IMR-90 (cell line): ENCODE results near the gene SIGLEC9. TPM values are rescaled to one million over a fixed set of nuclear protein-coding genes. Genes with fewer than 3 reads are reported as not detected.
A peak's percentile ranks its signal among the peaks of the same experiment; 100 is the strongest.

Source experiments
- ATAC-seq: fragments of 200-7000 bp; cut with Tn5 transposase; 2 replicates; pipeline ENCODE4 v1.9.1; 2020; ENCODE audit warnings: low read depth, mild to moderate bottlenecking, moderate library complexity
- BruUV-seq: library from RNA; stranded (reverse); fragments of 400-500 nt; replicated peaks from 2 replicates; lab custom pipeline; 2021; lab: Mats Ljungman, UMichigan
- CTCF ChIA-PET: fragments of 300-600 bp; formaldehyde crosslinking; extraction: SDS; loops from one replicate; lab custom pipeline; 2021; ENCODE audit warnings: antibody characterized with exemption; lab: Yijun Ruan, JAX
- POLR2A ChIA-PET: fragments of 300-600 bp; sonication (Branson Sonifier 250); formaldehyde crosslinking; loops from one replicate; lab custom pipeline; 2022; ENCODE audit warnings: antibody characterized with exemption; ENCODE audit not compliant: unreplicated experiment; lab: Charles Lee
- DNase-seq: peaks from one replicate; pipeline ENCODE4 v3.0.0; 2013
- H2AFZ ChIP-seq: replicated peaks from 2 replicates; pipeline ENCODE3; 2013; ENCODE audit warnings: low read length, mild to moderate bottlenecking; ENCODE audit not compliant: poor library complexity
- H2AK5ac ChIP-seq: 2 replicates; pipeline ENCODE4 v1.6.1; 2013; ENCODE audit warnings: low read depth, low read length, inconsistent platforms
- H2AK9ac ChIP-seq: replicated peaks from 2 replicates; pipeline ENCODE3; 2013; ENCODE audit warnings: mild to moderate bottlenecking, low read depth, low read length, moderate library complexity; ENCODE audit not compliant: poor library complexity
- H2BK120ac ChIP-seq: 2 replicates; pipeline ENCODE4 v1.6.1; 2013; ENCODE audit warnings: low read depth, low read length, inconsistent platforms
- H2BK15ac ChIP-seq: 3 replicates; pipeline ENCODE4 v1.6.1; 2013; ENCODE audit warnings: low read depth, low read length, inconsistent platforms
- H2BK20ac ChIP-seq: 2 replicates; pipeline ENCODE4 v1.6.1; 2013; ENCODE audit warnings: low read depth, mild to moderate bottlenecking, inconsistent platforms, low read length, moderate library complexity
- H2BK5ac ChIP-seq: 2 replicates; pipeline ENCODE4 v1.6.1; 2013; ENCODE audit warnings: mild to moderate bottlenecking, low read depth, low read length, inconsistent platforms; ENCODE audit not compliant: poor library complexity, severe bottlenecking
- H3K14ac ChIP-seq: replicated peaks from 2 replicates; pipeline ENCODE4 v1.6.1; 2013; ENCODE audit warnings: low read depth, low read length, inconsistent platforms
- H3K18ac ChIP-seq: 2 replicates; pipeline ENCODE4 v1.6.1; 2013; ENCODE audit warnings: low read depth, low read length, control low read depth
- H3K23ac ChIP-seq: 2 replicates; pipeline ENCODE4 v1.6.1; 2013; ENCODE audit warnings: low read depth, low read length, inconsistent platforms
- H3K27ac ChIP-seq: 2 replicates; pipeline ENCODE4 v1.5.1; 2013; ENCODE audit warnings: mild to moderate bottlenecking, control low read depth, low read length; ENCODE audit not compliant: insufficient read depth
- H3K27me3 ChIP-seq: 2 replicates; pipeline ENCODE4 v1.6.1; 2013; ENCODE audit warnings: low read length; ENCODE audit not compliant: control insufficient read depth, insufficient read depth
- H3K36me3 ChIP-seq: 2 replicates; pipeline ENCODE4 v1.6.1; 2013; ENCODE audit warnings: low read length, mixed read lengths; ENCODE audit not compliant: control insufficient read depth, insufficient read depth
- H3K4ac ChIP-seq: 2 replicates; pipeline ENCODE4 v1.6.1; 2013; ENCODE audit warnings: low read depth, low read length, inconsistent platforms
- H3K4me1 ChIP-seq: 2 replicates; pipeline ENCODE4 v1.6.1; 2013; ENCODE audit warnings: low read length, mixed read lengths; ENCODE audit not compliant: control insufficient read depth, insufficient read depth
- H3K4me2 ChIP-seq: 2 replicates; pipeline ENCODE4 v1.6.1; 2013; ENCODE audit warnings: low read depth, mild to moderate bottlenecking, control low read depth, low read length, moderate library complexity
- H3K4me3 ChIP-seq: 2 replicates; pipeline ENCODE4 v1.5.1; 2013; ENCODE audit warnings: low read depth, mild to moderate bottlenecking, control low read depth, low read length, moderate library complexity; ENCODE audit not compliant: insufficient read depth
- H3K56ac ChIP-seq: 2 replicates; pipeline ENCODE4 v1.6.1; 2013; ENCODE audit warnings: low read length, inconsistent platforms; ENCODE audit not compliant: insufficient read depth; ENCODE audit errors: extremely low read depth
- H3K79me1 ChIP-seq, 2 experiments: 2 replicates each; pipeline ENCODE4 v1.6.1; 2013; ENCODE audit warnings: low read length in 2 of 2, inconsistent platforms in 1 of 2, low read depth in 1 of 2
- H3K9ac ChIP-seq: 2 replicates; pipeline ENCODE4 v1.6.1; 2013; ENCODE audit warnings: low read depth, low read length, control low read depth
- H3K9me1 ChIP-seq: 2 replicates; pipeline ENCODE4 v1.6.1; 2013; ENCODE audit warnings: low read length, inconsistent platforms; ENCODE audit not compliant: insufficient read depth
- H3K9me3 ChIP-seq: 2 replicates; pipeline ENCODE4 v1.6.1; 2013; ENCODE audit warnings: low read length; ENCODE audit not compliant: control insufficient read depth, insufficient read depth
- H4K20me1 ChIP-seq: 2 replicates; pipeline ENCODE4 v1.6.1; 2013; ENCODE audit warnings: low read length, inconsistent platforms; ENCODE audit not compliant: insufficient read depth
- H4K5ac ChIP-seq: 2 replicates; pipeline ENCODE4 v1.6.1; 2013; ENCODE audit warnings: mild to moderate bottlenecking, low read depth, low read length, control low read depth
- H4K8ac ChIP-seq, 2 experiments: 2 replicates each; pipeline ENCODE4 v1.6.1; 2013; ENCODE audit warnings: low read depth in 2 of 2, low read length in 2 of 2, control low read depth in 1 of 2, inconsistent platforms in 1 of 2
- H4K91ac ChIP-seq: 2 replicates; pipeline ENCODE4 v1.6.1; 2013; ENCODE audit warnings: low read depth, low read length, inconsistent platforms; ENCODE audit not compliant: insufficient read depth
- CEBPB ChIP-seq: IDR thresholded peaks from 2 replicates; pipeline ENCODE4 v1.6.1; 2012; ENCODE audit warnings: low read depth, low read length, improper control_type of control experiment
- CHD1 ChIP-seq: IDR thresholded peaks from 2 replicates; pipeline ENCODE4 v1.6.1; 2012; ENCODE audit warnings: low read depth, low read length, improper control_type of control experiment
- FOS ChIP-seq: fragments of 150-350 bp; IDR thresholded peaks from 2 replicates; pipeline ENCODE4 v1.6.1; 2016; ENCODE audit warnings: low read depth, low read length
- MAFK ChIP-seq: IDR thresholded peaks from 2 replicates; pipeline ENCODE4 v1.6.1; 2012; ENCODE audit warnings: low read depth, low read length, improper control_type of control experiment
- MAZ ChIP-seq: IDR thresholded peaks from 2 replicates; pipeline ENCODE4 v1.6.1; 2012; ENCODE audit warnings: low read depth, mild to moderate bottlenecking, low read length, improper control_type of control experiment, moderate library complexity, borderline replicate concordance
- MXI1 ChIP-seq: IDR thresholded peaks from 2 replicates; pipeline ENCODE4 v1.6.1; 2012; ENCODE audit warnings: low read depth, mild to moderate bottlenecking, low read length, moderate library complexity, borderline replicate concordance
- NFE2L2 ChIP-seq: fragments of 150-350 bp; IDR thresholded peaks from 2 replicates; pipeline ENCODE4 v1.6.1; 2016; ENCODE audit warnings: low read depth, mild to moderate bottlenecking, low read length
- POLR2A ChIP-seq: IDR thresholded peaks from 2 replicates; pipeline ENCODE4 v1.6.1; 2012; ENCODE audit warnings: mild to moderate bottlenecking, low read depth, low read length
- RAD21 ChIP-seq: IDR thresholded peaks from 2 replicates; pipeline ENCODE4 v1.6.1; 2012; ENCODE audit warnings: low read length, improper control_type of control experiment
- RCOR1 ChIP-seq: IDR thresholded peaks from 2 replicates; pipeline ENCODE4 v1.6.1; 2012; ENCODE audit warnings: mild to moderate bottlenecking, low read length, improper control_type of control experiment; ENCODE audit not compliant: insufficient replicate concordance
- RFX5 ChIP-seq: IDR thresholded peaks from 2 replicates; pipeline ENCODE4 v1.8.0; 2012; ENCODE audit warnings: low read depth, mild to moderate bottlenecking, low read length, moderate library complexity
- WGBS, 2 experiments: methylation state at CpG; one replicate each; pipeline versions ENCODE4 v1.1.5 to v1.1.7; 2013; ENCODE audit warnings: missing lambda C conversion rate in 2 of 2; ENCODE audit not compliant: insufficient read length in 1 of 2; ENCODE audit errors: extremely low coverage in 2 of 2; 5-methylcytosine and 5-hydroxymethylcytosine counted together
- dilution Hi-C: fragments of 300-500 bp; cut with HindIII; formaldehyde crosslinking; loops from one replicate; pipeline ENCODE4 v1.14.3; 2018; ENCODE audit warnings: low sequenced_read_pairs; ENCODE audit not compliant: unreplicated experiment
- in situ Hi-C: fragments of 300-500 bp; cut with MboI; formaldehyde crosslinking; loops from 3 replicates; pipeline ENCODE4 v1.14.3; 2019; ENCODE audit warnings: low sequenced_read_pairs, inconsistent platforms, mixed read lengths
- intact Hi-C: fragments of 100-400 bp; cut with micrococcal nuclease; formaldehyde crosslinking; loops from 2 replicates; pipeline ENCODE4 v1.10.0; 2022
- polyA plus RNA-seq, 3 experiments: library from polyadenylated mRNA; depleted of rRNA; stranded (reverse); fragments of >200 nt; gene quantifications; 2 replicates each; pipeline ENCODE4 v1.2.3, GENCODE V29; 2012; ENCODE audit warnings: low replicate concordance in 1 of 3
- total RNA-seq: library from RNA; depleted of rRNA; stranded (reverse); fragments of >200 nt; gene quantifications from 2 replicates; pipeline ENCODE4 v1.2.3, GENCODE V29; 2012
- TF ChIP-seq, protein P1 (sequence below): fragments of 150-350 bp; IDR thresholded peaks from 2 replicates; pipeline ENCODE4 v1.6.1; 2016; ENCODE audit warnings: low read depth, mild to moderate bottlenecking, low read length, moderate library complexity, borderline replicate concordance
- TF ChIP-seq, protein P2 (sequence below): conservative IDR thresholded peaks from 2 replicates; pipeline ENCODE4 v1.5.1; 2012; ENCODE audit warnings: mild to moderate bottlenecking, low read depth, low read length, improper control_type of control experiment

SIGLEC9 gene
- total and polyA plus RNA-seq, 2 of the 4 experiments (the other 2 are of a cell fraction), result 0.03 TPM; not detected in 1

DNA sequence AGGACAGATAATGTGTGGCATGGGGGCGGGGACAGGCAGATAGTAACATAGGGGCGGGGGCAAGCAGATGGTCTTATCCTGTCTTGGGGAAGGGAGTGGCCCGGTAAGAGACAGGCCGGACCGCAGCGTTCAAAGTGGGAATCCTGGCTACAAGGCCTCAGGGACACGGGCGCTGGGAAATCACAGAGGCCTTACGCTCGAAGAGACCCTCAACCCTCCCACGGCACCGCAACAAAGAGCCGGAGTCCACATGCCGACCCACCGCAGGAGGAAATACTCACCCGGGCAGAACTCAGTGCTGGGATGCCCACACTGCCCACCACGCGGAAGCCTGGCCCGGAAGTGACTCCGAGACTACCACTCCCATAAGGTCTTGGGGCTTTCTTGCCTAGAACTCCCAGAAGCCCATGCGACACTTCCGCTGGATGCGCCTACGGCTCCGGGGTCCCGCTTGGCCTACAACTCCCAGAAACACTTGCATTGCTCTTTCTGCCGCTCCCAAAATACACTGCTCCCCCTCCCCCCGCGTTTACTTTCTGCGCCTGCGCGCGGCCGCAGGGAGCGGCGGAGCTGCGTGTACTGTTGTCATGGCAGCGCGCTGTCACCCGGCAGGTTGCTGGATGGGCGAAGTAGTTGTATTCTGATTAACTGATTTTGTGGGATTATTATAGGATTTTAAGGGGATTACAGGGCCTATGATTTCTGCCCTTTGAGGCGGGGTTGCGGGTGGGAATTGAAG, 16.5 kb upstream of the SIGLEC9 start, which contains the start of gene CTU1 (continued):
- TF ChIP-seq, protein P1, sequence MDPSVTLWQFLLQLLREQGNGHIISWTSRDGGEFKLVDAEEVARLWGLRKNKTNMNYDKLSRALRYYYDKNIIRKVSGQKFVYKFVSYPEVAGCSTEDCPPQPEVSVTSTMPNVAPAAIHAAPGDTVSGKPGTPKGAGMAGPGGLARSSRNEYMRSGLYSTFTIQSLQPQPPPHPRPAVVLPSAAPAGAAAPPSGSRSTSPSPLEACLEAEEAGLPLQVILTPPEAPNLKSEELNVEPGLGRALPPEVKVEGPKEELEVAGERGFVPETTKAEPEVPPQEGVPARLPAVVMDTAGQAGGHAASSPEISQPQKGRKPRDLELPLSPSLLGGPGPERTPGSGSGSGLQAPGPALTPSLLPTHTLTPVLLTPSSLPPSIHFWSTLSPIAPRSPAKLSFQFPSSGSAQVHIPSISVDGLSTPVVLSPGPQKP, result peak; percentile 68; the same call in 1 of the 2 replicates
- no peak for TF ChIP-seq RCOR1
- no peak for TF ChIP-seq CHD1

DNA sequence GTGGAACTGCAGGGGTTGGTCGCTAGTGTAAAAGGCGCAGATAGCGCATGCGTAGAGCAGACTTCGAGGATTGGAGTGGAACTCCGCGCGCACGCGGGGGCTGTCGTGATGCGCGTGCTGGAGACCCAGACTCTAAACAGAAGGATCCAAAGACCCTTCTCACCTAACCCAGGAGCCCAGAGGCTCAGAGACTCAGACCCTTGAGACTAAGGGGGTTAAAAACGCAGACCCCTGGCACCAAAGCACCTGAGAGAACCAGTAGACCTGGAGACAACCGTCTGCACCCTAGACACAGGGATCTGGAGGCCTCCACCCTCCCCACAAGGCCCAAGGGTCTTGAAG, 15.9 kb upstream of the SIGLEC9 start:
- H4K20me1 ChIP-seq, result no peaks in the 10 kb centered on the region
- dilution Hi-C loops (no loop called here), intact Hi-C loops (loop anchor here (2.0 to 10.0 kb wide), 4 partner anchors 60 to 484 kb away; partner anchors contain the start of gene CLEC11A), in situ Hi-C loops (no loop called here)
- peak overlapping the region; percentile 56 for H4K5ac ChIP-seq
- no peak overlapping the region for H2AK5ac ChIP-seq
- no peaks in the 10 kb centered on the region for H3K4me1 ChIP-seq
- ATAC-seq (peak; percentile 58), DNase-seq (no peak)
- peaks cover 21 to 29% of the 10 kb centered on the region in 2 experiments for H3K79me1 ChIP-seq
- no peak overlapping the region for H2BK120ac ChIP-seq
- H3K9me3 ChIP-seq, result no peaks in the 10 kb centered on the region
- H4K8ac ChIP-seq, result peak overlapping the region; percentile 79 to 91
- H3K36me3 ChIP-seq, result peaks cover 6% of the 10 kb centered on the region; the same call in 1 of the 2 replicates
- no TSS peak for BruUV-seq
- H4K91ac ChIP-seq, result no peak overlapping the region
- H3K9ac ChIP-seq, result peak overlapping the region; percentile 11; the same call in 1 of the 2 replicates
- H3K56ac ChIP-seq, result no peak overlapping the region
- POLR2A ChIA-PET, result no interaction called here
- H3K4me2 ChIP-seq, result peak overlapping the region; percentile 87
- H2BK15ac ChIP-seq, result no peak overlapping the region
- no peak overlapping the region for H2BK20ac ChIP-seq
- WGBS, 2 experiments, result no CpG with 5 or more reads among the region's 15 CpGs
- H3K18ac ChIP-seq, result no peak overlapping the region
- H2BK5ac ChIP-seq, result no peak overlapping the region
- peak overlapping the region; percentile 98 for H2AFZ ChIP-seq
- H3K27me3 ChIP-seq, result peaks cover 4% of the 10 kb centered on the region
- peaks cover 9% of the 10 kb centered on the region; the same call in 1 of the 2 replicates for H3K9me1 ChIP-seq
- H2AK9ac ChIP-seq, result no peak overlapping the region
- no peak overlapping the region for H3K27ac ChIP-seq
- H3K23ac ChIP-seq, result no peak overlapping the region
- CTCF ChIA-PET, result no interaction called here
- peak overlapping the region; percentile 51 for H3K4me3 ChIP-seq
- H3K14ac ChIP-seq, result peak overlapping the region; percentile 49; the same call in 1 of the 2 replicates
- peak overlapping the region; percentile 47 for H3K4ac ChIP-seq
- no peak for TF ChIP-seq MXI1
- TF ChIP-seq, protein P2, sequence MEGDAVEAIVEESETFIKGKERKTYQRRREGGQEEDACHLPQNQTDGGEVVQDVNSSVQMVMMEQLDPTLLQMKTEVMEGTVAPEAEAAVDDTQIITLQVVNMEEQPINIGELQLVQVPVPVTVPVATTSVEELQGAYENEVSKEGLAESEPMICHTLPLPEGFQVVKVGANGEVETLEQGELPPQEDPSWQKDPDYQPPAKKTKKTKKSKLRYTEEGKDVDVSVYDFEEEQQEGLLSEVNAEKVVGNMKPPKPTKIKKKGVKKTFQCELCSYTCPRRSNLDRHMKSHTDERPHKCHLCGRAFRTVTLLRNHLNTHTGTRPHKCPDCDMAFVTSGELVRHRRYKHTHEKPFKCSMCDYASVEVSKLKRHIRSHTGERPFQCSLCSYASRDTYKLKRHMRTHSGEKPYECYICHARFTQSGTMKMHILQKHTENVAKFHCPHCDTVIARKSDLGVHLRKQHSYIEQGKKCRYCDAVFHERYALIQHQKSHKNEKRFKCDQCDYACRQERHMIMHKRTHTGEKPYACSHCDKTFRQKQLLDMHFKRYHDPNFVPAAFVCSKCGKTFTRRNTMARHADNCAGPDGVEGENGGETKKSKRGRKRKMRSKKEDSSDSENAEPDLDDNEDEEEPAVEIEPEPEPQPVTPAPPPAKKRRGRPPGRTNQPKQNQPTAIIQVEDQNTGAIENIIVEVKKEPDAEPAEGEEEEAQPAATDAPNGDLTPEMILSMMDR, result no peak
- TF ChIP-seq POLR2A, result no peak
- no peak for TF ChIP-seq CHD1
- no peak for TF ChIP-seq RFX5
- TF ChIP-seq MAFK, result no peak
- TF ChIP-seq FOS, result no peak
- TF ChIP-seq MAZ, result no peak
- no peak for TF ChIP-seq RAD21
- no peak for TF ChIP-seq NFE2L2
- TF ChIP-seq RCOR1, result no peak
- TF ChIP-seq CEBPB, result no peak
